Progenitor cell of endocrine pancreas (in vitro differentiated cells): ENCODE results near the gene NEK4. TPM values are rescaled to one million over a fixed set of nuclear protein-coding genes. Genes with fewer than 3 reads are reported as not detected.
"Not testable (repeated sequence)": the region's sequence is repeated elsewhere in the genome, so short reads cannot be mapped to it uniquely, and the experiment has no call there.

ENCODE experiments used
- DNase-seq: peaks from one replicate; pipeline ENCODE4 v3.0.0; 2021; ENCODE audit warnings: low spot score; ENCODE audit not compliant: unreplicated experiment
- H3K27ac Mint-ChIP-seq: 2 replicates; pipeline ENCODE4 v1.8.0; 2021; ENCODE audit warnings: mild to moderate bottlenecking, moderate library complexity, mixed read lengths
- H3K27me3 Mint-ChIP-seq: 2 replicates; pipeline ENCODE4 v1.8.0; 2021; ENCODE audit warnings: mixed read lengths
- H3K36me3 Mint-ChIP-seq: 2 replicates; pipeline ENCODE4 v1.8.0; 2022; ENCODE audit warnings: mixed read lengths; ENCODE audit not compliant: insufficient read depth
- H3K4me1 Mint-ChIP-seq: 2 replicates; pipeline ENCODE4 v1.8.0; 2021; ENCODE audit warnings: low read depth, mixed read lengths
- H3K4me3 Mint-ChIP-seq: 2 replicates; pipeline ENCODE4 v1.8.0; 2021; ENCODE audit warnings: low read depth, mild to moderate bottlenecking, moderate library complexity, mixed read lengths
- H3K9me3 Mint-ChIP-seq: 2 replicates; pipeline ENCODE4 v1.8.0; 2021; ENCODE audit warnings: low read depth, mixed read lengths
- CTCF ChIP-seq: fragments of 200-600 bp; sonication (generic); IDR thresholded peaks from one replicate; pipeline ENCODE4 v1.5.0; 2021; ENCODE audit warnings: antibody characterized with exemption, mild to moderate bottlenecking; ENCODE audit not compliant: unreplicated experiment
- total RNA-seq: library from RNA; stranded (reverse); gene quantifications from 2 replicates; pipeline ENCODE4 v1.2.1, GENCODE V29; 2021

NEK4 gene
- total RNA-seq, 1 donor from 2014 or later: 51.1 TPM

- H3K4me3 Mint-ChIP-seq: no peak overlapping the region
- H3K4me1 Mint-ChIP-seq: peaks cover 27% of the 10 kb centered on the region
- H3K27ac Mint-ChIP-seq: peak overlapping the region; percentile 62
Measured at GRCh38 chr3:52681596-52681995, 89.1 kb downstream of the NEK4 start.

GRCh38 chr3:52679811-52680210 is 90.9 kb downstream of the NEK4 start:
- no peaks in the 10 kb centered on the region for H3K9me3 Mint-ChIP-seq
- H3K27ac Mint-ChIP-seq: no peak overlapping the region
- no peaks in the 10 kb centered on the region for H3K27me3 Mint-ChIP-seq
- no peak for TF ChIP-seq CTCF
- H3K36me3 Mint-ChIP-seq: peaks cover 32% of the 10 kb centered on the region
- DNase-seq: no peak
- H3K4me1 Mint-ChIP-seq: peaks cover 24% of the 10 kb centered on the region
- no peak overlapping the region for H3K4me3 Mint-ChIP-seq

More at GRCh38 chr3:52681596-52681995, 89.1 kb downstream of the NEK4 start:
- no peak for DNase-seq
- H3K9me3 Mint-ChIP-seq: no peaks in the 10 kb centered on the region
- no peak for TF ChIP-seq CTCF
- H3K27me3 Mint-ChIP-seq: no peaks in the 10 kb centered on the region
- H3K36me3 Mint-ChIP-seq: peaks cover 20% of the 10 kb centered on the region

- DNase-seq: no peak
- no peak overlapping the region for H3K27ac Mint-ChIP-seq
- no peak overlapping the region for H3K4me3 Mint-ChIP-seq
- peaks cover 18% of the 10 kb centered on the region for H3K4me1 Mint-ChIP-seq
- H3K9me3 Mint-ChIP-seq: no peaks in the 10 kb centered on the region
- TF ChIP-seq CTCF: no peak
- peaks cover 33% of the 10 kb centered on the region for H3K36me3 Mint-ChIP-seq
- no peaks in the 10 kb centered on the region for H3K27me3 Mint-ChIP-seq
Measured at GRCh38 chr3:52679199-52679538, 91.6 kb downstream of the NEK4 start.

GRCh38 chr3:52678265-52679198 is 92.2 kb downstream of the NEK4 start:
- Mint-ChIP-seq H3K9me3 (no peaks in the 10 kb centered on the region), H3K4me1 (peaks cover 13% of the 10 kb centered on the region), H3K36me3 (peaks cover 33% of the 10 kb centered on the region), H3K4me3 (no peak overlapping the region), H3K27ac (peak overlapping the region; percentile 14), H3K27me3 (no peaks in the 10 kb centered on the region)
- DNase-seq: no peak
- no peak for TF ChIP-seq CTCF

GRCh38 chr3:52676201-52676600 is 94.5 kb downstream of the NEK4 start:
- H3K4me3 Mint-ChIP-seq, DNase-seq, H3K27me3 Mint-ChIP-seq, H3K4me1 Mint-ChIP-seq, H3K9me3 Mint-ChIP-seq: not testable (repeated sequence)
- peak overlapping the region; percentile 33 for H3K27ac Mint-ChIP-seq
- peaks cover 38% of the 10 kb centered on the region for H3K36me3 Mint-ChIP-seq

GRCh38 chr3:52671676-52672075 is 99.1 kb downstream of the NEK4 start:
- no peak for TF ChIP-seq CTCF
- H3K4me1 Mint-ChIP-seq: no peaks in the 10 kb centered on the region

More at GRCh38 chr3:52671676-52672075, 99.1 kb downstream of the NEK4 start:
- peaks cover 25% of the 10 kb centered on the region for H3K36me3 Mint-ChIP-seq
- no peak for DNase-seq
- peak overlapping the region; percentile 24 for H3K27ac Mint-ChIP-seq
- no peaks in the 10 kb centered on the region for H3K9me3 Mint-ChIP-seq
- H3K27me3 Mint-ChIP-seq: no peaks in the 10 kb centered on the region
- H3K4me3 Mint-ChIP-seq: no peak overlapping the region
